Choroid plexus epithelial cell (primary cell): Measurements from ENCODE around the gene CISD1.
A peak's percentile ranks its signal among the peaks of the same experiment; 100 is the strongest.

ENCODE experiments used
- DNase-seq: peaks from one replicate; pipeline ENCODE4 v3.0.0-alpha.2; 2010; ENCODE audit warnings: low read depth
- H3K4me3 ChIP-seq: 2 replicates; pipeline ENCODE4 v1.5.1; 2011; ENCODE audit warnings: low read depth, mild to moderate bottlenecking, control low read depth, low read length, moderate library complexity
- CTCF ChIP-seq: conservative IDR thresholded peaks from 2 replicates; pipeline ENCODE4 v1.5.1; 2011; ENCODE audit warnings: low read depth, mild to moderate bottlenecking, control low read depth, inconsistent platforms, low read length, moderate library complexity

CISD1 gene

GRCh38 chr10:58299580-58299979 is 30.6 kb downstream of the CISD1 start:
- no peak overlapping the region for H3K4me3 ChIP-seq
- DNase-seq = peak; percentile 79
- peak; percentile 92 for TF ChIP-seq CTCF

- no peak for TF ChIP-seq CTCF
- DNase-seq = no peak
- no peak overlapping the region for H3K4me3 ChIP-seq
Measured at GRCh38 chr10:58300676-58301075, 31.7 kb downstream of the CISD1 start.

- no peak overlapping the region for H3K4me3 ChIP-seq
- TF ChIP-seq CTCF = no peak
- DNase-seq = no peak
Measured at GRCh38 chr10:58302254-58302653, 33.3 kb downstream of the CISD1 start.

GRCh38 chr10:58304099-58304633 is 35.2 kb downstream of the CISD1 start:
- no peak for TF ChIP-seq CTCF
- H3K4me3 ChIP-seq = no peak overlapping the region
- no peak for DNase-seq

GRCh38 chr10:58305821-58306220 is 36.9 kb downstream of the CISD1 start:
- no peak overlapping the region for H3K4me3 ChIP-seq
- no peak for DNase-seq
- no peak for TF ChIP-seq CTCF

- DNase-seq = no peak
- no peak for TF ChIP-seq CTCF
- H3K4me3 ChIP-seq = no peak overlapping the region
Measured at GRCh38 chr10:58307676-58308075, 38.7 kb downstream of the CISD1 start.

GRCh38 chr10:58311026-58311425 is 42.1 kb downstream of the CISD1 start:
- no peak for TF ChIP-seq CTCF
- DNase-seq = no peak
- no peak overlapping the region for H3K4me3 ChIP-seq
